HG02852 (cell line): ENCODE results near the gene SREK1IP1.
"Not testable (repeated sequence)": the region's sequence is repeated elsewhere in the genome, so short reads cannot be mapped to it uniquely, and the experiment has no call there.

ENCODE experiments used
- ATAC-seq: cut with Tn5 transposase; IDR thresholded peaks from one replicate; pipeline ENCODE4 v1.9.1; 2021; ENCODE audit warnings: mild to moderate bottlenecking, moderate library complexity; ENCODE audit not compliant: unreplicated experiment

Gene SREK1IP1

GRCh38 chr5:64765804-64766504, 2.5 kb downstream of the SREK1IP1 start:
- no peak for ATAC-seq

GRCh38 chr5:64763948-64764503, 4.5 kb downstream of the SREK1IP1 start:
- no peak for ATAC-seq

GRCh38 chr5:64759960-64760660, 8.4 kb downstream of the SREK1IP1 start:
- ATAC-seq: no peak

- no peak for ATAC-seq
Measured at GRCh38 chr5:64758901-64759300, 9.6 kb downstream of the SREK1IP1 start.

GRCh38 chr5:64754066-64754465, 14.4 kb downstream of the SREK1IP1 start:
- no peak for ATAC-seq

- ATAC-seq: no peak
Measured at GRCh38 chr5:64749385-64749784, 19.1 kb downstream of the SREK1IP1 start.

GRCh38 chr5:64746446-64746845, 22.0 kb downstream of the SREK1IP1 start:
- no peak for ATAC-seq

- no peak for ATAC-seq
Measured at GRCh38 chr5:64744914-64745313, 23.6 kb downstream of the SREK1IP1 start.

- no peak for ATAC-seq
Measured at GRCh38 chr5:64742821-64743220, 25.7 kb downstream of the SREK1IP1 start.

- no peak for ATAC-seq
Measured at GRCh38 chr5:64742411-64742810, 26.1 kb downstream of the SREK1IP1 start.

- ATAC-seq: no peak
Measured at GRCh38 chr5:64727150-64727549, 41.3 kb downstream of the SREK1IP1 start.

GRCh38 chr5:64722588-64722987, 45.9 kb downstream of the SREK1IP1 start:
- ATAC-seq: no peak

GRCh38 chr5:64714495-64714894, 54.0 kb downstream of the SREK1IP1 start:
- ATAC-seq: not testable (repeated sequence)

GRCh38 chr5:64707191-64707590, 61.3 kb downstream of the SREK1IP1 start:
- no peak for ATAC-seq

- ATAC-seq: not testable (repeated sequence)
Measured at GRCh38 chr5:64706074-64706473, 62.4 kb downstream of the SREK1IP1 start.

GRCh38 chr5:64700765-64701164, 67.7 kb downstream of the SREK1IP1 start:
- ATAC-seq: no peak

- ATAC-seq: not testable (repeated sequence)
Measured at GRCh38 chr5:64696414-64696813, 72.1 kb downstream of the SREK1IP1 start.

GRCh38 chr5:64693636-64694035, 74.9 kb downstream of the SREK1IP1 start:
- ATAC-seq: no peak

- ATAC-seq: no peak
Measured at GRCh38 chr5:64691291-64691690, 77.2 kb downstream of the SREK1IP1 start.

GRCh38 chr5:64690417-64691151, 77.9 kb downstream of the SREK1IP1 start, which contains the start of gene SHISAL2B:
SHISAL2B (plus strand) TSS chr5:64690503; CDS start chr5:64690624, 121 bp downstream.
- no peak for ATAC-seq

- no peak for ATAC-seq
Measured at GRCh38 chr5:64690104-64690416, 78.4 kb downstream of the SREK1IP1 start.
